Measurements from ENCODE around the gene MRGPRX1. TPM values are rescaled to one million over a fixed set of nuclear protein-coding genes. Genes with fewer than 3 reads are reported as not detected.

MRGPRX1 gene
- polyA plus RNA-seq, 1 experiment = not detected

GRCh38 chr11:18972336-18972735 is 33.1 kb upstream of the MRGPRX1 start:
- ChIA-PET CTCF (no interaction called here), POLR2A (no interaction called here)
- no peak for TF ChIP-seq CTCF (IDR thresholded peaks at IDR 0.05; ENCODE audit: low read depth, low read length)
- H3K27ac ChIP-seq (ENCODE audit: low read depth, low read length) = no peak overlapping the region
- no peak for DNase-seq (ENCODE audit: low read depth, low spot score)
- no peaks in the 10 kb centered on the region for H3K27me3 ChIP-seq (ENCODE audit: control insufficient read depth, insufficient read depth, low read length)
- H3K9me3 ChIP-seq (ENCODE audit: control insufficient read depth, insufficient read depth, low read length) = no peaks in the 10 kb centered on the region
- no peak overlapping the region for H3K4me3 ChIP-seq (ENCODE audit: low read depth, low read length)

GRCh38 chr11:18969720-18970119 is 30.5 kb upstream of the MRGPRX1 start:
- ChIA-PET POLR2A (no interaction called here), CTCF (no interaction called here)
- DNase-seq (ENCODE audit: low read depth, low spot score) = no peak
- no peak overlapping the region for H3K4me3 ChIP-seq (ENCODE audit: low read depth, low read length)
- H3K27me3 ChIP-seq (ENCODE audit: control insufficient read depth, insufficient read depth, low read length) = no peaks in the 10 kb centered on the region
- H3K9me3 ChIP-seq (ENCODE audit: control insufficient read depth, insufficient read depth, low read length) = no peaks in the 10 kb centered on the region
- no peak overlapping the region for H3K27ac ChIP-seq (ENCODE audit: low read depth, low read length)
- TF ChIP-seq CTCF (IDR thresholded peaks at IDR 0.05; ENCODE audit: low read depth, low read length) = no peak

GRCh38 chr11:18958221-18958910 is 19.2 kb upstream of the MRGPRX1 start:
- no peak for DNase-seq (ENCODE audit: low read depth, low spot score)
- CTCF ChIA-PET = no interaction called here
- Histone ChIP-seq H3K27ac (ENCODE audit: low read depth, low read length) (no peak overlapping the region), H3K27me3 (ENCODE audit: control insufficient read depth, insufficient read depth, low read length) (no peaks in the 10 kb centered on the region), H3K9me3 (ENCODE audit: control insufficient read depth, insufficient read depth, low read length) (no peaks in the 10 kb centered on the region), H3K4me3 (ENCODE audit: low read depth, low read length) (no peak overlapping the region)
- POLR2A ChIA-PET = no interaction called here
- TF ChIP-seq CTCF (IDR thresholded peaks at IDR 0.05; ENCODE audit: low read depth, low read length) = no peak

- CTCF ChIA-PET = no interaction called here
- no peak for TF ChIP-seq CTCF (IDR thresholded peaks at IDR 0.05; ENCODE audit: low read depth, low read length)
- Histone ChIP-seq H3K27me3 (ENCODE audit: control insufficient read depth, insufficient read depth, low read length) (no peaks in the 10 kb centered on the region), H3K9me3 (ENCODE audit: control insufficient read depth, insufficient read depth, low read length) (no peaks in the 10 kb centered on the region), H3K27ac (ENCODE audit: low read depth, low read length) (no peak overlapping the region), H3K4me3 (ENCODE audit: low read depth, low read length) (no peak overlapping the region)
- POLR2A ChIA-PET = no interaction called here
- no peak for DNase-seq (ENCODE audit: low read depth, low spot score)
Observed at GRCh38 chr11:18956630-18957029, 17.4 kb upstream of the MRGPRX1 start.

GRCh38 chr11:18936002-18936673 is 3.1 kb downstream of the MRGPRX1 start:
- Histone ChIP-seq H3K9me3 (ENCODE audit: control insufficient read depth, insufficient read depth, low read length) (no peaks in the 10 kb centered on the region), H3K27ac (ENCODE audit: low read depth, low read length) (no peak overlapping the region), H3K4me3 (ENCODE audit: low read depth, low read length) (no peak overlapping the region), H3K27me3 (ENCODE audit: control insufficient read depth, insufficient read depth, low read length) (no peaks in the 10 kb centered on the region)
- POLR2A ChIA-PET = no interaction called here
- DNase-seq (ENCODE audit: low read depth, low spot score) = no peak
- CTCF ChIA-PET = no interaction called here
- no peak for TF ChIP-seq CTCF (IDR thresholded peaks at IDR 0.05; ENCODE audit: low read depth, low read length)

All from AG04450 (cell line).